Measurements from ENCODE around the gene DHRS4.
"Not testable (repeated sequence)": the region's sequence is repeated elsewhere in the genome, so short reads cannot be mapped to it uniquely, and the experiment has no call there.

Gene DHRS4

DNA sequence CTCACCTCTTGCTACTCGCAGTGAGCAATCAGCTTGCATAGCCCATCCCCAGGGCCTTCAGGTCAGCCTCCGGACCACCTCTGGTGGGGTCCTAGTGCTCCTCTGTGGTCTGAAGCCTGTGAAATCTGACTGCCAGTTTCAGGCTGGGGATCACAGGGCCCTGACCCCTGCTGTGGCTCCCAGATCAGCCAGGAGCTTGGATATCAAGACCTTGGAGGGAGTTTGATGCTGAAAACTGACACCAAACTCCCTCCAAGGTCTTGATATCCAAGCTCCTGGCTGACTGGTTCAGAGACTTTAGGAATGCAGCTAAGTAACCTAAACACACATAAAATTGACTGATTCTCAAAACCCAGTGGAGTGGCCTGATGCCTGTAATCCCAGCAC is 19.8 kb upstream of the DHRS4 start:
- no peak overlapping the region for H3K27ac Mint-ChIP-seq
- H3K4me1 Mint-ChIP-seq = no peaks in the 10 kb centered on the region
- H3K9me3 Mint-ChIP-seq = no peaks in the 10 kb centered on the region

DNA sequence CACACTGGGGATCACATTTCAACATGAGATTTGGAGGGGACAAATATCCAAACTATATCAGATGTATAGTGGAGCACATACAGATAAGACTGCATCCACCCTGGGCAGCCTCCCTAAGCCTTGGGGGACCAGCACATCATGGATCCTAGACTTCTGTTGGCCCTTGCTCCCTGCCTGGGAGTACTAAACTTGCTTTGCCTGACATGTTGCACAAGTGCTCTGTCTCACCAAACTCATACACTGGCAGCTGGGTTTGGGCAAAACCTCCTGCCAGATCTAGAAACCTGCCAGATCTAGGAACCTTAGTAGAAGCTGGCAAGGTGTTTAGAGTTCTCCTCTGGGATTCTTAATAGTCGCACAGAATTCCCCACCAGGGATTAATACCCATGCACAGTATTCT is 18.4 kb upstream of the DHRS4 start:
- no peak overlapping the region for H3K4me3 Mint-ChIP-seq
- no peak overlapping the region for H3K27ac Mint-ChIP-seq
- no peaks in the 10 kb centered on the region for H3K36me3 Mint-ChIP-seq
- no peaks in the 10 kb centered on the region for H3K4me1 Mint-ChIP-seq
- ATAC-seq = no peak
- no peaks in the 10 kb centered on the region for H3K9me3 Mint-ChIP-seq
- DNase-seq (ENCODE audit: low spot score in 2 of 2) = no peak

More for the DNA sequence above, 19.8 kb upstream of the DHRS4 start:
- no peak for DNase-seq (ENCODE audit: low spot score in 2 of 2)
- no peak for ATAC-seq
- Mint-ChIP-seq H3K4me3 (no peak overlapping the region), H3K36me3 (no peaks in the 10 kb centered on the region)

DNA sequence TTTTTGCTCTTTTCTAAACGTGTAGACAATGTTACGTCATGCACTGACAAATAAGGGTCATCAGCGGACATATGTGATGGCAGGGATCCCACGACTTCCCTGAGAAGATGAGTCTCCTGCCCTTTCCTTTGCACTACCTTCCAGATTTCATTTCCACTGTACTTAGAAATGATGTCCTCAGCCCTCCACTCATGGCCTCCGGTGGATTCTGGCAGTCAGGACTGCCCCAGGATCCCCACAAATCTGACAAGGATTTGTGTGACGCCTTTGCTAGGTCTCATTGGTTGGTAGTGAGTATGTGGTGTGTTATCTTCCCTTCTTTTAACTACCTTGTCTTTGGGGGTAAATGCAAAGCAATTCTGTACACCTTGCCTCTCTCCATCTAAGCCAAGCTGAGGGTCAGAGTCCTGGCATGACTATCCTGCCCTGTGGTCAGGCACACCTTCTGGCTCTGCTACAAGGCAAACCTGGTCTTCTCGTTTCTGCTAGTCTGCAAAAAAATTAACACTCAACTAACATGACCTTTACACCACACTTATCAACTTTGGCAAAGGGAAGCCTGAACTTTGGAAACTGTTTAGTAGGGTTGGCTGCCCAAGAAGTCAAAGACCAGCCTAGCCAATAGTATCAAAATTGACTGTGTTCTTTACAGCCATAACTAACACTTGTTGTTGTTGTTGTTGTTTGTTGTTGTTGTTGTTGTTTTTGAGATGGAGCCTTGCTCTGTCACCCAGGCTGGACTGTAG is 17.3 kb upstream of the DHRS4 start:
- no peak for DNase-seq (ENCODE audit: low spot score in 2 of 2)
- no peak for ATAC-seq
- no peak overlapping the region for H3K4me3 Mint-ChIP-seq
- no peaks in the 10 kb centered on the region for H3K9me3 Mint-ChIP-seq
- H3K4me1 Mint-ChIP-seq = no peaks in the 10 kb centered on the region
- H3K27ac Mint-ChIP-seq = no peak overlapping the region
- H3K36me3 Mint-ChIP-seq = no peaks in the 10 kb centered on the region

DNA sequence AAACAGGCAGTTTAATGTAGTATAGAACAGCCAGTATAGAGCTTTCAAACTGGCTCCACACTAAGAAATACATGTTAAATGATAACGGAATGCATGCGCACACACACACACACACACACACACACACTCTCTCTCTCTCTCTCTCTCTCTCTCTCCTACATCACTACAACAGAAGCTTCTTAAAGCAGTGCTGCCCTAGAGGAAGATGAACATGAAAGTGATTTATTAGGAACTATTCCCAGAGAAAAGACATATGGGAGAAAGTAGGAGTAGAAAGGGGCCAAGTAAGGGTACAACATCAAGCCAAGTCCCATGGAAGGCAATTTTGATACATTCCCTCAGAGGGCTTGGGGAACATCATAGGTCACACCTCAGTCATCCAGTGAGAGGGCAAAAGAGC is 16.4 kb upstream of the DHRS4 start:
- Mint-ChIP-seq H3K4me1 (no peaks in the 10 kb centered on the region), H3K27ac (no peak overlapping the region), H3K9me3 (no peaks in the 10 kb centered on the region), H3K36me3 (no peaks in the 10 kb centered on the region), H3K4me3 (no peak overlapping the region)
- ATAC-seq (no peak), DNase-seq (ENCODE audit: low spot score in 2 of 2) (no peak)

DNA sequence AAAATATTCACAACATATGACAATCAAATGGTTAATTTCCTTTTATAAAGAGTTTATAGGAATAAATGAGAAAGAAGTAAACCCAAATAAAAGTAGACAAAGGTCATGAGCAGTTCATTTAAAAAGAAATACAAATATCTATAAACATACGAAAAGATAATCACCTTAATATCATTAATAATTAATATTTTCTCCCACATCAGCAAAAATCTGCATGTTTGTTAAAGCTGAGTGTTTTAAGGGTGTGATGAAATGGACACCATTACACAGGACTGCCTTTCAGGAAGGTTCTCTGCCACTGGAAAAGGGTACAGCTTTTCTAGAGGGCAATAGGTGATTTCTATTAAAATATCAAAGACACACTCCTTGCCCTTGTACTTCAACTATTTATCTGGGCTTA is 14.7 kb upstream of the DHRS4 start:
- Mint-ChIP-seq H3K9me3 (no peaks in the 10 kb centered on the region), H3K36me3 (no peaks in the 10 kb centered on the region), H3K4me1 (peaks cover 9% of the 10 kb centered on the region), H3K4me3 (no peak overlapping the region), H3K27ac (no peak overlapping the region)
- ATAC-seq = no peak
- DNase-seq (ENCODE audit: low spot score in 2 of 2) = no peak

DNA sequence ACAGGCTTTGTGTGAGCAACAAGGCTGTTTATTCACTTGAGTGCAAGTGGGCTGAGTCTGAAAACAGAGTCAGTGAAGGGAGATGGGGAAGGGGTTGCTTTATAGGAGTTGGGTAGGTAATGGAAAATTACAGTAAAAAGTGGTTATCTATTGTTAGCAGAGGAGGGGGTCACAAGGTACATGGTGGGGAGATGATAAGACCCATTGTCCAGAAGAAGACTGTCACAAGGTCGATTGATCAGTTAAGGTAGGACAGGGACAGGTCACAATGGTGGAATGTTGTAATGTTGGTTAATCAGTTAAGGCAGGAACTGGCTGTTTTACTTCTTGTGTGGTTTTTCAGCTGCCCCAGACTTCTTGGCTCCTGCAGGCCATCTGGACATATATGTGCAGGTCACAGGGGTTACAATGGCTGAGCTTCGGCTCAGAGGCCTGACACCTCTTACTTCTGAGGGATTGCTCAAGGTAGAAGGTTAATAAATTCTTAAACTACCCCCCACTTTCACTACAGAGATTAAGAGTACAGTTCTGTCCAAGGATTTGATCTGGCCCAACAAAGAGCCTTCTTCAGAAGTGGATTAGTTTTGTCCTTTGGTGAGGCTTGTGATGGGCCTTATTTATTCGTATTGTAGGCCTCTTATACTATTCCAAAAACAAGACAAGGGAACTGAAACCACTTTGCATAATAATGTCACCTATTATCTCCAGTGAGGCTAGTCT is 13.8 kb upstream of the DHRS4 start:
- H3K27ac Mint-ChIP-seq = no peak overlapping the region
- H3K4me1 Mint-ChIP-seq = peaks cover 12% of the 10 kb centered on the region
- no peaks in the 10 kb centered on the region for H3K36me3 Mint-ChIP-seq
- H3K4me3 Mint-ChIP-seq = no peak overlapping the region
- no peak for ATAC-seq
- DNase-seq (ENCODE audit: low spot score in 2 of 2) = no peak
- H3K9me3 Mint-ChIP-seq = no peaks in the 10 kb centered on the region

DNA sequence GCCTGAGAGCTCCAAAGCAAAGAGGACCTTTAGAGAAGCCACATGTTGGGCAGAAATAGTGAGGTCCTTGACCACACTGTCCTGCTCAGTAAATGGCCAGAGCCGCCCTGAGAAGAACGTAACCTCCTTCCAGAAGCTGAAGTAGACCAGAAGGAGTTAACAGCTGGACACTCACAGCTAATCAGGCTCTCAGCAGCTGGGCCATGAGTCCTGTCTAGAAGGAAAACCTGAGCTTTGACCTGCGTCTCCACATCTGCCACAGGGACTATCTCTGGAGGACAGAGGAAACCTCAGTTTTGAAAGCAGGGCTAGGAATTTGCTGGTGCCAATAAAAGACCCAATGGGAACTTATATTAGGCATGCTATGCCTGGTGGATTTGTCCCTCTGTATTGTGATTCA is 12.3 kb upstream of the DHRS4 start:
- H3K9me3 Mint-ChIP-seq = no peaks in the 10 kb centered on the region
- no peak overlapping the region for H3K4me3 Mint-ChIP-seq
- H3K36me3 Mint-ChIP-seq = no peaks in the 10 kb centered on the region
- peak overlapping the region; percentile 11 for H3K27ac Mint-ChIP-seq
- H3K4me1 Mint-ChIP-seq = peaks cover 21% of the 10 kb centered on the region
- ATAC-seq (no peak), DNase-seq (ENCODE audit: low spot score in 2 of 2) (no peak)

DNA sequence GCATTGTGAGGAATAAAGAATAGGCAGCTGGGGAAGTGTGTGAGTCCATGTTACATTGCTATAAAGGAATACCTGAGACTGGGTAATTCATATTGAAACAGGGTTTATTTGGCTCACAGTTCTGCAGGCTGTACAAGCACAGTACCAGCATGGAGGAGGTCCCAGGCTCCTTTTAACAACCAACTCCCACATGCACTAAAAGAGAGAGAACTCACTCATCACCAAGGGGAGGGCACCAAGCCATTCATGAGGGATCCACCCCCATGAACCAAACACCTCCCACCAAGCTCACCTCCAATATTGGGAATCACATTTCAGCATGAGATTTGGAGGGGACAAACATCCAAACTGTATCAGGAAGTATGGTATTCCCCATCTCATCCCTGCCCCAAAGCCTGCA is 11.9 kb upstream of the DHRS4 start:
- Mint-ChIP-seq H3K27ac (no peak overlapping the region), H3K4me3 (no peak overlapping the region), H3K36me3 (no peaks in the 10 kb centered on the region), H3K9me3 (no peaks in the 10 kb centered on the region), H3K4me1 (peaks cover 26% of the 10 kb centered on the region)
- DNase-seq (ENCODE audit: low spot score in 2 of 2) (no peak), ATAC-seq (no peak)

DNA sequence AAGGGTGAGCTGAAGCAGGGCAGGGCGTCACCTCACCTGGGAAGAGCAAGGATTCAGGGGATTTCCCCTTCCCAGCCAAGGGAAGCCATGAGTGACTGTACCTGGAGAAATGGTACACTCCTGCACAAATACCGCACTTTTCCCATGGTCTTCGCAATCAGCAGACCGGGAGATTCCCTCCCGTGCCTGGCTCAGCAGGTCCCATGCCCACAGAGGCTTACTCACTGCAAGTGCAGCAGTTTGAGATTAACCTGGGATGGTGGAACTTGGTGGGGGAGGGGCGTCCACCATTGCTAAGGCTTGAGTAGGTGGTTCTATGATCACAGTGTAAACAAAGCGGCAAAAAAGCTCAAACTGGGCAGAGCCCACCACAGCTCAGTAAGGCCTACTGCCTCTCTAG is 11.0 kb upstream of the DHRS4 start:
- Mint-ChIP-seq H3K4me1 (peaks cover 31% of the 10 kb centered on the region), H3K36me3 (no peaks in the 10 kb centered on the region), H3K27ac (no peak overlapping the region), H3K4me3 (no peak overlapping the region), H3K9me3 (no peaks in the 10 kb centered on the region)
- ATAC-seq (no peak), DNase-seq (ENCODE audit: low spot score in 2 of 2) (no peak)

DNA sequence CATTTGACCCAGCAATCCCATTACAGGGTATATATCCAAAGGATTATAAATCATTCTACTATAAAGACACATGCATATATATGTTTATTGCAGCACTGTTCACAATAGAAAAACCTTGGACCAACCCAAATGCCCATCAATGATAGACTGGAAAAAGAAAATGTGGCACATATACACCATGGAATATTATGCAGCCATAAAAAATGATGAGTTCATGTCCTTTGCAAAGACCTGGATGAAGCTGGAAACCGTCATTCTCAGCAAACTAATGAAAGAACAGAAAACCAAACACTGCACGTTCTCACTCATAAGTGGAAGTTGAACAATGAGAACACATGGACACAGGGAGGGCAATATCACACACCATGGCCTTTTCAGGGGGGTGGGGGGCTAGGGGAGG is 4.5 kb upstream of the DHRS4 start:
- not testable (repeated sequence) for H3K4me3 Mint-ChIP-seq; ATAC-seq; DNase-seq (ENCODE audit: low spot score in 2 of 2); H3K9me3 Mint-ChIP-seq; H3K27ac Mint-ChIP-seq; H3K36me3 Mint-ChIP-seq
- H3K4me1 Mint-ChIP-seq = peaks cover 41% of the 10 kb centered on the region

DNA sequence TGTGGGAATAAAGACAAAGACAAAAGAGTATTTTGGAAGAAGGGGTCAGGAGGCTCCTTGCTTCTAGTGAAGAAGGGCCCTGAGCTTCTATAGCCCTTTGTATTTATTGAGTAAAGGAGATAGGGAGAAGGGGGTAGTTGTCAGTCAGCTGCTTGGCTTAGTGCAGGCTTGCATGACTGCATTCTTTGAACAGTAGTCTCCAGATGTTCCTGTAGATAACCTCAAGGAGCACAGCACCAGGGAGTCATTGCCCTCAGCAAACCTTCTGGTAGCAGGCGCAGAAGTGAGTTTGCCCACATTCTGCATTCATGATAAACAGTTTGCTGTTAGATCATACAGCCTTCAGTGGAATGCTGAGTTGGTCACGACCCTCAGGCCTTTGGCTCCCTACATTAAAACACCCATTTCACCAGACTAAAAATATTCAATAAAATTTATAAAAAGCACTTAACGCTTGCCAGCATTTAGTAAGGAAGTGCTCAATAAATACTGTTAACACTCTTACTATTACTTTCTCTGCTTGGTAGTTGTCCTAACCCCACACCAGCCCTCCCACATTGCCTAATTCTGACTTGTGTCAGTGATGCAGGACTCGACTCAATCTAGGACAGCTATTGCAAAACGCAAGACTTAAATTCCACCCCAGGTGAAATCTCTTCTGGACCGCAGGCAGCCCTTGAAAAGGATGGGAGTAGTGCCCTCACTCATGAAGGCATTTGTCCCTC is 3.0 kb upstream of the DHRS4 start:
- no peak overlapping the region for H3K4me3 Mint-ChIP-seq
- DNase-seq (ENCODE audit: low spot score in 2 of 2) = no peak
- H3K27ac Mint-ChIP-seq = no peak overlapping the region
- H3K4me1 Mint-ChIP-seq = peaks cover 46% of the 10 kb centered on the region
- H3K9me3 Mint-ChIP-seq = no peaks in the 10 kb centered on the region
- peaks cover 9% of the 10 kb centered on the region for H3K36me3 Mint-ChIP-seq
- ATAC-seq = no peak

DNA sequence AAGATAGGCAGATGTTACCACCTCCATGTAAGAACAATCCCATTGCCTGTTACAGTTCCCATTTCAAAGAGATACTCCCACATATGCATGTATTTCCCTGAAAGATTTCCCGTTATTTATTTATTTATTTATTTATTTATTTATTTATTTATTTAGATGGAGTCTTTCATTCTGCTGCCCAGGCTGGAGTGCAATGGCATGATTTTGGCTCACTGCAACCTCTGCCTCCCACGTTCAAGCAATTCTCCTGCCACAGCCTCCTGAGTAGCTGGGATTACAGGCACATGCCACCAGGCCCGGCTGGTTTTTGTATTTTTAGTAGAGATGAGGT is 2.5 kb upstream of the DHRS4 start:
- DNase-seq (ENCODE audit: low spot score in 2 of 2); H3K4me3 Mint-ChIP-seq; H3K9me3 Mint-ChIP-seq; ATAC-seq; H3K27ac Mint-ChIP-seq: not testable (repeated sequence)
- H3K36me3 Mint-ChIP-seq = peaks cover 14% of the 10 kb centered on the region
- peaks cover 41% of the 10 kb centered on the region for H3K4me1 Mint-ChIP-seq

DNA sequence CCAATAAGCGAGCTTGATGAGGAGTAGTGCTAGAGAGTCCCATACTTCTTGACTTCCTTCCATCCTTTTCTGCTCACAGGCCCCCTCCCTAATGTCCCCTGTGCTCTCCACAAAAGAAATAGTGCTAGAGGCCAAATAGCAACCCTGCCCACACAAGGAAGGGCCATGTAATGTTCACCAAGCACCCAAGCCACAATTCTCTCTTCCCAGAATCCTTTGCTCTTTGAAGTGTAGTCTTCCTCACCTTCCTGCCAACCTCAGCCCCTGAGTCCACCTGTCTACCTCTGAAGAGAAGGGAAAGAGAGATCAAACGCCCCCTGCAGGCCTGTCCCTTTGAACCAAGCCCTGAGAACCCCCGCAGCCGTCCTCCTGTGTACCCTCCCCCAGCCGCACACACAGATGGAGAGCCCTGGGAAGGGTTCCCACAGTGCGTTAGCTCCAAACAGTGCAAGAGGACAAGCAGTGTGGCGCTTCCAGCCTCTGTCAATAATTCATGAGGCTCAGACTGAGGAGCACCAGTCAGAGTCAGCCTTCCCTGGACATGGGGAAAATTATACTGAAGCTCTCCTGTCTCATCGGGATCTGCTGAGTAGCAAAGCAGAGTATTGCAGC is 1.9 kb upstream of the DHRS4 start:
- peaks cover 35% of the 10 kb centered on the region for H3K4me1 Mint-ChIP-seq
- no peak overlapping the region for H3K4me3 Mint-ChIP-seq
- no peak overlapping the region for H3K27ac Mint-ChIP-seq
- no peak for DNase-seq (ENCODE audit: low spot score in 2 of 2)
- H3K36me3 Mint-ChIP-seq = peaks cover 18% of the 10 kb centered on the region
- H3K9me3 Mint-ChIP-seq = no peaks in the 10 kb centered on the region
- no peak for ATAC-seq

DNA sequence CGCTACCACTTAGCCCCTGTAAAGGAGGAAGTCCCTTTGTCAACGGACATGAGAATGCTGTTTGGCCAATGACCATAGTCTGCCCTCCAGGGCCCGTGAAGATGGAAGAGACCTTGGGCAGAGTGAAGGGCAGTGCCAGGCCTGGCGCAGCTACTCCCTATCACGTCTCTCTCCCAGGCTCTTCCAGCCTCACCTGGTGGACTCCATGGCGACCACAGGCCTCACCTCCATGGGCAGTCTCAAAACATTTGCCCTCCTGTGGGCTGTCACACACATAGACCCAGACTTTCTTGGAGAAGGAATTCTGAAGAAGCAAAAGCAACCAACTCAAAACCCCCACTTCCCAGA is 480 bp upstream of the DHRS4 start:
- not testable (repeated sequence) for DNase-seq (ENCODE audit: low spot score in 2 of 2); H3K9me3 Mint-ChIP-seq; ATAC-seq
- H3K4me1 Mint-ChIP-seq = peaks cover 30% of the 10 kb centered on the region
- peak overlapping the region; percentile 93 for H3K4me3 Mint-ChIP-seq
- peaks cover 18% of the 10 kb centered on the region for H3K36me3 Mint-ChIP-seq
- peak overlapping the region; percentile 92 for H3K27ac Mint-ChIP-seq

DNA sequence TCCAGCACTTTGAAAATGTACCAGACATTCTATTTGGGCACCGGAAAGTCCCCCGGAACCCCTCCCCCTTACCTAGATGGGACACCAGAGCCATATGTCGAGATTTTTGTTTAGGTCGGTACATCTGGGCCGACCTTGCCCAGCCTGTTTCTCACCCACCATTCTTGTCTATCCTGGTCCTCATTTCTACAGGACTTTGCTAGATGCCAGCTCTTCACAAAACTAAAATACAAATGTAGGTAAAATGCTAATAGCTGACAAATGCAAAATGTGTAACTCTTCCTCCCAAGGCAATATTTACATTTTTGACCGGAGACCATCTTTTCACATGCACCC is 677 bp downstream of the DHRS4 start:
- H3K9me3 Mint-ChIP-seq; DNase-seq (ENCODE audit: low spot score in 2 of 2): not testable (repeated sequence)
- ATAC-seq = peak; percentile 8
- peaks cover 30% of the 10 kb centered on the region for H3K4me1 Mint-ChIP-seq
- peaks cover 18% of the 10 kb centered on the region for H3K36me3 Mint-ChIP-seq
- H3K27ac Mint-ChIP-seq = peak overlapping the region; percentile 92
- peak overlapping the region; percentile 93 for H3K4me3 Mint-ChIP-seq

DNA sequence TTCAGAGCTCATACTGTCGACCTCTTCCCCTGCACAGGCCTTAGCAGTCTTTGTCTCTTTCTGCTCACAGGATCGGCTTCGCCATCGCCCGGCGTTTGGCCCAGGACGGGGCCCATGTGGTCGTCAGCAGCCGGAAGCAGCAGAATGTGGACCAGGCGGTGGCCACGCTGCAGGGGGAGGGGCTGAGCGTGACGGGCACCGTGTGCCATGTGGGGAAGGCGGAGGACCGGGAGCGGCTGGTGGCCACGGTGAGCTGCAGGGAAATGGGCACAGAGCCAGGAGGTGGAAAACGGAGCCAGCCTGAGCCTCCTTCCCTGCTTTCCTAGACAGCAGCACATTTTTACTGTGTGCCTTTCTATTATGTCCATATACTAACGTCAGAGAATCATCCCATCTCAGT is 1.4 kb downstream of the DHRS4 start:
- H3K4me1 Mint-ChIP-seq = peaks cover 30% of the 10 kb centered on the region
- H3K36me3 Mint-ChIP-seq = peaks cover 18% of the 10 kb centered on the region
- H3K9me3 Mint-ChIP-seq = not testable (repeated sequence)

More for the DNA sequence above, 1.4 kb downstream of the DHRS4 start:
- peak overlapping the region; percentile 93 for H3K4me3 Mint-ChIP-seq
- not testable (repeated sequence) for H3K27ac Mint-ChIP-seq; ATAC-seq; DNase-seq (ENCODE audit: low spot score in 2 of 2)

Data from stimulated activated effector memory CD8-positive, alpha-beta T cell treated with anti-CD3 and anti-CD28 coated beads, Interleukin-12 subunit alpha, Interleukin-12 subunit beta, amount 100 ng/mL, for 72 hours (primary cell).